NCI-H82 treated with DMSO at 0.1 percent for 48 hours (cell line): ENCODE results near the gene ADCY10.
A peak's percentile ranks its signal among the peaks of the same experiment; 100 is the strongest.
"Not testable (repeated sequence)": the region's sequence is repeated elsewhere in the genome, so short reads cannot be mapped to it uniquely, and the experiment has no call there.

Experiments used
- DNase-seq: peaks from one replicate; lab custom pipeline; 2025; ENCODE audit not compliant: unreplicated experiment; lab: John Stamatoyannopoulos, UW

ADCY10 gene

GRCh38 chr1:167913895-167914496 is at the start of gene ADCY10:
ADCY10 (minus strand) TSS chr1:167914134; CDS start chr1:167905140, 8,994 bp downstream.
- DNase-seq: no peak

- no peak for DNase-seq
Observed at GRCh38 chr1:167957710-167958109, 43.8 kb upstream of the ADCY10 start.

- no peak for DNase-seq
Observed at GRCh38 chr1:167955915-167956314, 42.0 kb upstream of the ADCY10 start.

- DNase-seq: no peak
Observed at GRCh38 chr1:167950569-167950968, 36.6 kb upstream of the ADCY10 start.

GRCh38 chr1:167949785-167950184 is 35.9 kb upstream of the ADCY10 start:
- DNase-seq: no peak

GRCh38 chr1:167947733-167948132 is 33.8 kb upstream of the ADCY10 start:
- DNase-seq: no peak

- no peak for DNase-seq
Observed at GRCh38 chr1:167943541-167943940, 29.6 kb upstream of the ADCY10 start.

- no peak for DNase-seq
Observed at GRCh38 chr1:167940264-167940663, 26.3 kb upstream of the ADCY10 start.

- no peak for DNase-seq
Observed at GRCh38 chr1:167938080-167938636, 24.2 kb upstream of the ADCY10 start.

GRCh38 chr1:167937709-167938010 is 23.7 kb upstream of the ADCY10 start:
- DNase-seq: no peak

GRCh38 chr1:167936930-167937708 is 23.2 kb upstream of the ADCY10 start, which contains the start of gene MPC2:
MPC2 (minus strand) TSS chr1:167937072; CDS start chr1:167935841, 1,231 bp downstream.
- DNase-seq: peak; percentile 70

- peak; percentile 97 for DNase-seq
Observed at GRCh38 chr1:167936068-167936929, 22.4 kb upstream of the ADCY10 start, which contains the start of gene DCAF6. DCAF6 (plus strand) TSS chr1:167936683; CDS start chr1:167936912, 229 bp downstream.

GRCh38 chr1:167935216-167936067 is 21.5 kb upstream of the ADCY10 start:
- DNase-seq: peak; percentile 51

GRCh38 chr1:167934426-167935215 is 20.7 kb upstream of the ADCY10 start:
- DNase-seq: no peak

GRCh38 chr1:167933788-167934187 is 19.9 kb upstream of the ADCY10 start:
- no peak for DNase-seq

GRCh38 chr1:167929725-167930124 is 15.8 kb upstream of the ADCY10 start:
- DNase-seq: no peak

- DNase-seq: not testable (repeated sequence)
Observed at GRCh38 chr1:167928919-167929318, 15.0 kb upstream of the ADCY10 start.

- DNase-seq: no peak
Observed at GRCh38 chr1:167928457-167928852, 14.5 kb upstream of the ADCY10 start.

- no peak for DNase-seq
Observed at GRCh38 chr1:167927046-167927754, 13.3 kb upstream of the ADCY10 start.
